ENCODE measurements around the gene GPSM1.
"Not testable (repeated sequence)": the region's sequence is repeated elsewhere in the genome, so short reads cannot be mapped to it uniquely, and the experiment has no call there.

Gene GPSM1

GRCh38 chr9:136319955-136320354 lies 7.4 kb upstream of the GPSM1 start:
- not testable (repeated sequence) for DNase-seq

GRCh38 chr9:136320972-136321371 lies 6.4 kb upstream of the GPSM1 start:
- not testable (repeated sequence) for DNase-seq

- DNase-seq: no peak
These were observed 5.8 kb upstream of the GPSM1 start for GRCh38 chr9:136321561-136321960.

DNA sequence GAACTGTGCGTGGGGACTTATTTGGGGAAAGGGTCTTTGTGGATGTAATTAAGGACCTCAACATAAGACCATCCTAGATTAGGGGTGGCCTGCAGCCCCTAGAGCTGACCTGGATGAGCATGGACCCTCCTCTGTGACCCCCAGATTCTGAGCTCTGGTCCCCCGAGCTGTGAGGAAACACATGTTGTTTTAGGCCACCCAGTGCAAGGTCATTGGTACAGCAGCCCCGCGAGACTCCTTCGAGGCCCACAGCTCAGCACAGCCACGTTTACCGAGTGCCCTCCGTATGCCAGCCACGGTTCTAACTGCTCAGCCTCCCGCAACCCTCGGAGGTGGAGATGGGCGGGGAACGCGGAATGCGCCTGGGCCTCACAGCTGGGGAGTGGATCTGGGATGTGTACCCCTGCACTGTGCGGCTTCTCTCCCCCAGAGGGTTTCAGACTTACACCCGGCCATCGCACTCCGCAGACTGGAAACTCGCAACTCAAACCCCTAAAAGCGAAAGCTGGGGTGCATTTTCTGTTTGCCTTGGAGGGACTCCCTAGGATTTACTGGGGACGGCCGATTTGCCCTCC lies 4.5 kb upstream of the GPSM1 start:
- DNase-seq: no peak

- no peak for DNase-seq
These were observed 4.0 kb upstream of the GPSM1 start for GRCh38 chr9:136323371-136323789.

GRCh38 chr9:136324501-136325300 lies 2.6 kb upstream of the GPSM1 start:
- no peak for DNase-seq

- no peak for DNase-seq
These were observed 2.0 kb upstream of the GPSM1 start for GRCh38 chr9:136325358-136325757.

GRCh38 chr9:136326061-136326760 lies 1.1 kb upstream of the GPSM1 start:
- DNase-seq: no peak

- no peak for DNase-seq
These were observed 507 bp upstream of the GPSM1 start for GRCh38 chr9:136326761-136327303.

GRCh38 chr9:136328011-136328621 lies 777 bp downstream of the GPSM1 start:
- DNase-seq: peak; percentile 68

- DNase-seq: no peak
These were observed 1.3 kb downstream of the GPSM1 start for GRCh38 chr9:136328622-136329041.

DNA sequence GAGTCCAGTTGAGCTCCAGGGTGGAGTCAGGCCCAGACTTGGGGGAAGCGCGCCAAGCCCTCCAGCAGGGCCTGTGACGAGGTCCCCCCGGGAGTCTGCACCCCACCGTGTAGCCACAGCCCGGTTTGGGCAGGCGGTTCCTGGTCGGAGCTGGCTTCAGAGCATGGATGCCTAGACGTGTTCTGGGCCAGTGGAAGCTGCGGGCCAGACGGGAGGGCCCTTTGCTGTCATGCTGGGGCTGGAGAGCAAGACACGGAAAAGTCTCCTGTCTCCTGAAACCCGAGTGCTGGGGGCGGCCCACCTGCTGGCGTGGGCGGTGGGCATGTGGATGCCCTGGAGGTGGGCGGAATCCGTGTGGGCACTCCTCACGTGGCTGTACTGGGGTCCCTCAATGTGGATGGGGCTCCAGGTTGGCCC lies 1.9 kb downstream of the GPSM1 start:
- no peak for DNase-seq

DNA sequence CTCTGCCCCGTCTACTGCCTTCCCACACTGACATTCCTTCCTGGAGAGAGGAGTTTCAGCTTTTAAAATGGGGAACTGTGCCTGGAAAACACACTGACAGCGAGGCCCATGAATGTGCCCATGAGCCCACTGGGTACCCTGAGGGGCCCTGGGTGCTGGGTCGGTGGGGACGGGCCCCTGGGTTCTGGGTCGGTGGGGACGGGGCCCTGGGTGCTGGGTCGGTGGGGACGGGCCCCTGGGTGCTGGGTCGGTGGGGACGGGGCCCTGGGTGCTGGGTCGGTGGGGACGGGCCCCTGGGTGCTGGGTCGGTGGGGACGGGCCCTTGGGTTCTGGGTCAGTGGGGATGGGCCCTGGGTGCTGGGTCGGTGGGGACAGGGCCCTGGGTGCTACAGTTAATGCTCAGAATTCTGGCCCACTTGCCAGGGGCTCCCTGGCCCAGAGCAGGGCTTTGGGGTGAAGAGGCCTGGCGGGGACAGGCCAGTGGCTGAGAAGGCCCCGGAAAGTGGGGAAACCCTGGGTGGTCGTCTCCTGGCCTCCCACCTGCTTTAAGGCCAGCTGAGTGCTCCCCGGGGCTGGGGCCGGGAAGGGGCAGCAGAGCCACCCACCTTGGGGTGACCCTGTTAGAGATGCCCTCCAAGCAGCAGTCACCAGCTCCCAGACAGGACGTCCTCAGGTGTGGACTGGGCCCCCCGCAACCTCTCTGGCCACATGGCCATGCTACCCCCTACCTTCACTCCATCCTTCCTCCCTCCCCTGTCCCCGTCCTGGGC lies 2.5 kb downstream of the GPSM1 start:
- no peak for DNase-seq

- no peak for DNase-seq
These were observed 3.2 kb downstream of the GPSM1 start for GRCh38 chr9:136330406-136330990.

- DNase-seq: no peak
These were observed 3.7 kb downstream of the GPSM1 start for GRCh38 chr9:136331030-136331429.

DNA sequence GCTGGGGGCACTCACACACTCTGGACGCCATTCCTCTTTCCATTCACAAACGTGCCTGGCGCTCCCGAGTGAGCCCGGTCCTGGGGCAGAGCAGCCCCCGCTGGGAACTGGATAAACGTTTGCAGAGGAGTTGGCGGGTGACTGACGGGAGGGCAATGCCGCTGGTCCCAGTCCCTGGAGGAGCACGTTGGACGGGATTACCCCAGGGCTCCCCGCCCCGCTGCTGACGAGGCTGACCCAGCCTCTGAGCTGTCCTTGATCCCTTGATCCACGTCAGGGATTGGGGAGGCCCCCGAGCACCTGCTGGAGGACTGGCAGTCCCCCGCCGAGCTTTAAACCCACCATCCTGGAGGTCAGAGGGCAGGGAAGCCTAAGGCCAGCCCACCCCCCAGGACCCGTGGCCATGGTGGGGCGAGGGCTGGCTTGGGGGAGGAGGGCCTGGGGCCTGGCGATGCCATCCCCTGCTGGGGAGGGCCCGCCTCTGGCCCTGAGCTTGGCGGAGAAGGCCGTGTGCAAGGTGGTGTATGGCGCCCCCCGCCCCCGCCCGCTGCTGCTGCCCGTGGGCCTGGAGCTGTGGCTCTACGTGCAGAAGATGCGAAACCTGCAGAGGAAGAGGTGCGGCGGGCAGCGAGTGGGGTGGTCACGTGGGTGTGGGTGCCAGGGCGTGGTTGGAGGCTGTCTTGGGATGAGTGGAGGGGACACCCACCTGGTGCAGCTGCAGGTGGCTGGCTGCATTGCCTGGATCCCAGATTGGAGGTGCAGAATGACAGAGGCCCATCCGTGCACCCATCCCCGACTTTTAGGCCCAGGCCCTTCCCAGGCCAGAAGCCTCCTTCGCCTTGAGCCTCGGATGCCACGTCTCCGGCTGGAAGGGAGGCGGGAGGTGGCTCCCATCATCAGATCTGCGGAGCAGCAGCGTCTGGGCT lies 4.5 kb downstream of the GPSM1 start:
- DNase-seq: no peak

DNA sequence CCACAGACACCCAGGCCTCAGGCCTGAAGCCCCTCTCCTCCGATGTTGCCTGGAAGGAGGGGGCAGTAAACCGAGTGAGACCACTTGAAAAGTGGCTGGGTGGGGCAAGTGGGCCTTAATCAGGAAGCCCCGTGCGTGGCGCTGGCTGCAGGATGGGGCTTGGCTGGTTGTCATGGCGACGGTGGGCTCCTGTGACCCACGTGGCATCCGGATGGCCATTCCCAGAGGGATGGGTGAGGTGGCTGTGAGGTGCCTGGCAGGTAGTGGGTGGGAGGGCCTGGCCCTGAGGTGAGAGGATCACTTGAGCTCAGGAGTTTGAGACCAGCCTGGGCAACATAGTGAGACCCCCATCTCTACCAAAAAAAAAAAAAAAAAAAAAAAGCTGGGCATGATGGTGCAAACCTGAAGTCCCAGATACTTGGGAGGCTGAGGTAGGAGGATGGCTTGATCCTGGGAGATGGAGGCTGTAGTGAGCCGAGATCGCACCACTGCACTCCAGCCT lies 5.2 kb downstream of the GPSM1 start:
- no peak for DNase-seq

DNA sequence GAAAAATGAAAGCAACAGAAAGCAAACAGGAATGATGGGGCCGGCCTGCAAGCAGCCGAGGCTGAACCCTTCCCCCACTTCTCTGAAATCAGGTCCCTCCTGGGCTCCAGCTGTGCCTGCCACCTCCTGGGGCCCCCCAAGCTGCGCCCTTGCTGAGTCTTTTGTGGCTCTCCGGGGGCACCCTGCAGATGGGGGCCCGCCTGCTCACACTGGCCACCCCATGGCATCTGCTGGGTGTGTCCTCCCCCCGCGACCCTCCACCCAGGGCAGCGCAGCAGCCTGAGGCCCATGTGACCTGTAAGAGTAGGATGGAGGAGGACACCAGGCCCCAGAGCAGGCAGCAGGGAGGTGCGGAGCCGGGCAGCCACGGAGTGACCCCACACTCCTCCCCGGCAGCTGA lies 5.7 kb downstream of the GPSM1 start:
- no peak for DNase-seq

DNA sequence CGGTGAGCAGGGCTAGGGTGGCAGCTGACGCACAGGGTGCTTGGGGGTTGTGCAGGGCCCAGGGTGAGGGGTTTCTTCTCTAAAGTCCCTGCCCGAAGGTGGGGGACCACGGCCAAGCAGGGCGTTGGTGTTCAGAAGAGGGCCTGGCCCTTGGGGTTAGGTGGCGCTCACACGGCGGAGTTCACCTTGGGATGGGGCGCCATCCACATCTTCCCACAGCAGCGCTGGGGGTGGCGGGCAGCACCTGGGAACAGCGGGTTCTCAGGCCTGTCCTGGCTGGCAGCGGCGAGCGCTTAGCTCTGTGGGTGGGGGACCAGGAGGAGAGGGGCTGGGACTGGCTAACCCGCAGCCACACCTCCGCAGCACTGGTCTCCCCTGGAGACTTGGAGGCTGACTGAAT lies 6.1 kb downstream of the GPSM1 start:
- DNase-seq: no peak

GRCh38 chr9:136334541-136334940 lies 7.2 kb downstream of the GPSM1 start:
- no peak for DNase-seq

Data from activated CD8-positive, alpha-beta memory T cell treated with anti-CD3 and anti-CD28 coated beads for 24 hours (primary cell).